DOHH2 (cell line): Measurements from ENCODE around the gene CYLD.

Source experiments
- H3F3A ChIP-seq: fragments of 200-600 bp; sonication (generic), shearing (Covaris generic); 2 replicates; pipeline ENCODE4 v1.6.0; 2016; ENCODE audit warnings: antibody characterized with exemption, mild to moderate bottlenecking; ENCODE audit not compliant: control insufficient read depth, insufficient read depth
- H3K27ac ChIP-seq: fragments of 200-600 bp; sonication (generic); 2 replicates; pipeline ENCODE4 v1.5.1; 2014; ENCODE audit warnings: low read depth, mild to moderate bottlenecking, low read length, moderate library complexity
- H3K27me3 ChIP-seq: fragments of 200-600 bp; sonication (generic); 2 replicates; pipeline ENCODE4 v1.6.1; 2014; ENCODE audit warnings: mild to moderate bottlenecking, low read length, mixed read lengths; ENCODE audit not compliant: control insufficient read depth
- H3K36me3 ChIP-seq: fragments of 200-600 bp; sonication (generic); 2 replicates; pipeline ENCODE4 v1.6.1; 2014; ENCODE audit warnings: mild to moderate bottlenecking, low read length, moderate library complexity, mixed read lengths; ENCODE audit not compliant: control insufficient read depth
- H3K4me1 ChIP-seq: fragments of 200-600 bp; sonication (generic); 2 replicates; pipeline ENCODE4 v1.6.1; 2014; ENCODE audit warnings: mild to moderate bottlenecking, low read length, mixed read lengths; ENCODE audit not compliant: control insufficient read depth
- H3K4me2 ChIP-seq: fragments of 200-600 bp; sonication (generic); 2 replicates; pipeline ENCODE4 v1.6.0; 2014; ENCODE audit warnings: mild to moderate bottlenecking, low read length, moderate library complexity
- H3K4me3 ChIP-seq: fragments of 200-600 bp; sonication (generic); 2 replicates; pipeline ENCODE4 v1.5.1; 2014; ENCODE audit warnings: mild to moderate bottlenecking, low read length, mixed read lengths
- H3K79me2 ChIP-seq: fragments of 200-600 bp; sonication (generic); 2 replicates; pipeline ENCODE4 v1.6.1; 2014; ENCODE audit warnings: mild to moderate bottlenecking, low read length, mixed read lengths; ENCODE audit not compliant: control insufficient read depth
- H3K9me2 ChIP-seq: fragments of 200-600 bp; sonication (generic); replicated peaks from 2 replicates; pipeline ENCODE4 v1.6.1; 2014; ENCODE audit warnings: mild to moderate bottlenecking, low read length, mixed read lengths; ENCODE audit not compliant: control insufficient read depth
- H3K9me3 ChIP-seq: fragments of 200-600 bp; sonication (generic); 2 replicates; pipeline ENCODE4 v1.6.1; 2014; ENCODE audit warnings: antibody characterized with exemption, low read length, mixed read lengths; ENCODE audit not compliant: control insufficient read depth, insufficient read depth
- H4K20me1 ChIP-seq: fragments of 200-600 bp; sonication (generic); 2 replicates; pipeline ENCODE4 v1.6.0; 2014; ENCODE audit warnings: low read depth, mild to moderate bottlenecking, antibody characterized with exemption, low read length, moderate library complexity; ENCODE audit not compliant: control insufficient read depth, insufficient read depth
- CTCF ChIP-seq: fragments of 200-600 bp; sonication (generic); IDR thresholded peaks from one replicate; pipeline ENCODE4 v1.5.1; 2014; ENCODE audit warnings: antibody characterized with exemption, mild to moderate bottlenecking, low read depth, low read length; ENCODE audit not compliant: poor library complexity, severe bottlenecking
- EZH2phosphoT487 ChIP-seq: fragments of 200-600 bp; sonication (generic); IDR thresholded peaks from 2 replicates; pipeline ENCODE4 v1.6.1; 2017; ENCODE audit warnings: borderline replicate concordance, mild to moderate bottlenecking, antibody characterized with exemption, low read length, moderate library complexity, mixed read lengths

Gene CYLD

GRCh38 chr16:50839356-50839755 lies 97.5 kb downstream of the CYLD start:
- H3K27me3 ChIP-seq, result no peaks in the 10 kb centered on the region
- no peaks in the 10 kb centered on the region for H4K20me1 ChIP-seq
- no peaks in the 10 kb centered on the region for H3K79me2 ChIP-seq
- H3F3A ChIP-seq, result no peaks in the 10 kb centered on the region
- no peaks in the 10 kb centered on the region for H3K36me3 ChIP-seq
- no peaks in the 10 kb centered on the region for H3K9me2 ChIP-seq
- H3K9me3 ChIP-seq, result no peaks in the 10 kb centered on the region
- no peak overlapping the region for H3K27ac ChIP-seq
- no peak overlapping the region for H3K4me2 ChIP-seq
- no peak for TF ChIP-seq EZH2phosphoT487
- no peak for TF ChIP-seq CTCF
- no peaks in the 10 kb centered on the region for H3K4me1 ChIP-seq
- H3K4me3 ChIP-seq, result no peak overlapping the region

DNA sequence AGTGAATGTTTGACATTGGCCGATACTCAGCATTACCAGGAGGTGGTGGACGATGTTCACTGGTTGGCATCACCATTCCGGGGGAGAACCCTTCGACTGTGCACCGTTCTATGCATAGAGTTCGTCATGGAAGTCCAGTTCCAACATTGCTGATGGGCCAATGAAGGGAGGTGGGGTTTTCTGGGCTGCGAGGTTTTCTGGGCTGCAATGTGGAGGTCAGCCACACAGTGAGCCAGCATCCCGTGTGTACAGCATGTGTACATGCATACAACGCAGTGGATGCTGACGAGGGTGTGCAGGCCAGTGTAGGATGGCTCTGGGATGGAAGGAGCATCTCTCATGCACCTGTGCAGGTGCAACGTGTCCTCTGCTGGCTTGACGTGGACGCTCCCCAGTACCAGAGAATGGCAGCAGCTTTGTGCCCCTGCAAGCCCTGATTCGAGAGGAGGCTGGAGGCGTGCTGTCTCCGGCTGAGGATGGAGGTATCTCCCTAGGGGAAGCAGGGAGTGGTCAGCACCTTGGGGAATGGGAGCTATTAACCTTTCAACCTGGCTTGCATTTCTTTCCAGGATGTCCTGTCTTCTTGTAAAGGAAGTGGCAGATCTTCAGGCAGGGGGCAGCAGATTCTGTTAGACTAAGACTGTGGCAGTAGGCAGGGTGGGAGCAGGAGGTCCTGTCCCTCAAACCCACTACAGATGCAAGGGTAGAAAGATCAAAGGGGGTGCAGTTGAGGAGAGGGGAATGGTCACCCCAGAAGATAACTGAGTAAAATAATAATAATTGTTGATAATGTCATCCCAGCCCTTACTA lies 98.2 kb downstream of the CYLD start:
- Histone ChIP-seq H3K36me3 (no peaks in the 10 kb centered on the region), H3K9me3 (no peaks in the 10 kb centered on the region), H3K4me1 (no peaks in the 10 kb centered on the region), H3K79me2 (no peaks in the 10 kb centered on the region), H3K4me3 (no peak overlapping the region), H3F3A (no peaks in the 10 kb centered on the region), H4K20me1 (no peaks in the 10 kb centered on the region), H3K27me3 (no peaks in the 10 kb centered on the region), H3K4me2 (no peak overlapping the region), H3K27ac (no peak overlapping the region), H3K9me2 (no peaks in the 10 kb centered on the region)
- no peak for TF ChIP-seq EZH2phosphoT487
- no peak for TF ChIP-seq CTCF

GRCh38 chr16:50841081-50841886 lies 99.4 kb downstream of the CYLD start:
- H3K9me2 ChIP-seq, result no peaks in the 10 kb centered on the region
- no peak overlapping the region for H3K4me3 ChIP-seq
- TF ChIP-seq CTCF (no peak), EZH2phosphoT487 (no peak)
- no peaks in the 10 kb centered on the region for H4K20me1 ChIP-seq
- H3K9me3 ChIP-seq, result no peaks in the 10 kb centered on the region
- H3K27ac ChIP-seq, result no peak overlapping the region
- no peak overlapping the region for H3K4me2 ChIP-seq
- H3K36me3 ChIP-seq, result no peaks in the 10 kb centered on the region
- no peaks in the 10 kb centered on the region for H3K4me1 ChIP-seq
- no peaks in the 10 kb centered on the region for H3K27me3 ChIP-seq
- H3F3A ChIP-seq, result no peaks in the 10 kb centered on the region
- H3K79me2 ChIP-seq, result no peaks in the 10 kb centered on the region
